Keratinocyte (primary cell): Measurements from ENCODE around the gene KCNJ14. TPM values are rescaled to one million over a fixed set of nuclear protein-coding genes. Genes with fewer than 3 reads are reported as not detected.

Source experiments
- DNase-seq: peaks from one replicate; pipeline ENCODE4 v3.0.0-alpha.2; 2011; ENCODE audit warnings: low read depth, missing footprints, low spot score
- FAIRE-seq: peaks from 2 replicates; lab custom pipeline; 2011; peaks lifted over from hg19 to GRCh38; lab: Jason Lieb, UNC
- H2AFZ ChIP-seq: 2 replicates; pipeline ENCODE4 v1.6.0; 2012; ENCODE audit warnings: low read length, control low read depth, inconsistent platforms; ENCODE audit not compliant: control insufficient read depth
- H3K27ac ChIP-seq: 2 replicates; pipeline ENCODE4 v1.5.1; 2011; ENCODE audit warnings: low read length; ENCODE audit not compliant: control insufficient read depth, insufficient read depth
- H3K27me3 ChIP-seq: 3 replicates; pipeline ENCODE4 v1.6.0; 2011; ENCODE audit warnings: low read length; ENCODE audit not compliant: control insufficient read depth, insufficient read depth; ENCODE audit errors: extremely low read depth
- H3K36me3 ChIP-seq, 2 experiments: 2 replicates in 1 of 2; 3 replicates in 1 of 2; pipeline ENCODE4 v1.5.1; 2011; ENCODE audit warnings: low read length in 2 of 2, mild to moderate bottlenecking in 1 of 2; ENCODE audit not compliant: control insufficient read depth in 2 of 2, insufficient read depth in 2 of 2; ENCODE audit errors: extremely low read depth in 1 of 2
- H3K4me1 ChIP-seq: 3 replicates; pipeline ENCODE4 v1.5.1; 2011; ENCODE audit warnings: low read length; ENCODE audit not compliant: control insufficient read depth, insufficient read depth; ENCODE audit errors: extremely low read depth
- H3K4me2 ChIP-seq: 3 replicates; pipeline ENCODE4 v1.6.0; 2011; ENCODE audit warnings: low read depth, low read length; ENCODE audit not compliant: control insufficient read depth, insufficient read depth; ENCODE audit errors: extremely low read depth
- H3K4me3 ChIP-seq, 3 experiments: fragments of 200-600 bp in 1 of 3; sonication (generic) in 1 of 3; 2 replicates in 2 of 3; 3 replicates in 1 of 3; pipeline ENCODE4 v1.5.1; 2011 to 2016; ENCODE audit warnings: low read length in 3 of 3, mild to moderate bottlenecking in 3 of 3, control low read depth in 2 of 3, inconsistent platforms in 1 of 3, low read depth in 1 of 3, mixed read lengths in 1 of 3, mixed run types in 1 of 3, moderate library complexity in 1 of 3; ENCODE audit not compliant: control insufficient read depth in 2 of 3, insufficient read depth in 2 of 3; ENCODE audit errors: extremely low read depth in 1 of 3
- H3K79me2 ChIP-seq: 2 replicates; pipeline ENCODE4 v1.6.0; 2012; ENCODE audit warnings: low read length; ENCODE audit not compliant: control insufficient read depth, insufficient read depth
- H3K9ac ChIP-seq: 3 replicates; pipeline ENCODE4 v1.6.0; 2011; ENCODE audit warnings: low read length; ENCODE audit not compliant: control insufficient read depth, insufficient read depth; ENCODE audit errors: extremely low read depth
- H3K9me1 ChIP-seq: 3 replicates; pipeline ENCODE4 v1.6.0; 2011; ENCODE audit warnings: low read length; ENCODE audit not compliant: control insufficient read depth, insufficient read depth; ENCODE audit errors: extremely low read depth
- H3K9me3 ChIP-seq: 2 replicates; pipeline ENCODE4 v1.5.1; 2012; ENCODE audit warnings: low read depth, low read length; ENCODE audit not compliant: control insufficient read depth
- H4K20me1 ChIP-seq: 3 replicates; pipeline ENCODE4 v1.6.0; 2011; ENCODE audit warnings: low read length; ENCODE audit not compliant: control insufficient read depth, insufficient read depth; ENCODE audit errors: extremely low read depth
- EZH2 ChIP-seq: IDR thresholded peaks from one replicate; pipeline ENCODE4 v1.6.1; 2012; ENCODE audit warnings: inconsistent platforms, mild to moderate bottlenecking, low read length, moderate library complexity
- dilution Hi-C: fragments of 300-500 bp; cut with MboI; formaldehyde crosslinking; loops from one replicate; pipeline ENCODE4 v1.7.0; 2020; ENCODE audit warnings: low sequenced_read_pairs; ENCODE audit not compliant: extremely low pct_ligation_motif_present
- polyA plus RNA-seq, 5 experiments: library from polyadenylated mRNA; depleted of rRNA in 3 of 5; stranded (reverse) in 3 of 5; stranded (forward) in 1 of 5; unstranded in 1 of 5; fragments of >200 nt; gene quantifications; 1 replicate in 1 of 5; 2 replicates in 3 of 5; 3 replicates in 1 of 5; pipeline versions ENCODE4 v1.2.1 to v1.2.3, GENCODE V29; 2011 to 2012; ENCODE audit warnings: missing spikeins in 2 of 5, low read depth in 1 of 5, low replicate concordance in 1 of 5
- TF ChIP-seq, protein P1 (sequence below), 3 experiments: IDR thresholded peaks in 1 of 3; conservative IDR thresholded peaks in 1 of 3; optimal IDR thresholded peaks in 1 of 3; 2 replicates in 2 of 3; 3 replicates in 1 of 3; pipeline versions ENCODE3 to v1.5.1; 2011; ENCODE audit warnings: low read length in 3 of 3, mild to moderate bottlenecking in 3 of 3, moderate library complexity in 2 of 3, control low read depth in 1 of 3, inconsistent platforms in 1 of 3; ENCODE audit not compliant: insufficient read depth in 2 of 3; ENCODE audit errors: extremely low read depth in 1 of 3

Gene KCNJ14
- polyA plus RNA-seq, 1 donor (not counting 4 experiments of a cell fraction or from before 2014, with no cell fraction given), result 0.39 TPM

DNA sequence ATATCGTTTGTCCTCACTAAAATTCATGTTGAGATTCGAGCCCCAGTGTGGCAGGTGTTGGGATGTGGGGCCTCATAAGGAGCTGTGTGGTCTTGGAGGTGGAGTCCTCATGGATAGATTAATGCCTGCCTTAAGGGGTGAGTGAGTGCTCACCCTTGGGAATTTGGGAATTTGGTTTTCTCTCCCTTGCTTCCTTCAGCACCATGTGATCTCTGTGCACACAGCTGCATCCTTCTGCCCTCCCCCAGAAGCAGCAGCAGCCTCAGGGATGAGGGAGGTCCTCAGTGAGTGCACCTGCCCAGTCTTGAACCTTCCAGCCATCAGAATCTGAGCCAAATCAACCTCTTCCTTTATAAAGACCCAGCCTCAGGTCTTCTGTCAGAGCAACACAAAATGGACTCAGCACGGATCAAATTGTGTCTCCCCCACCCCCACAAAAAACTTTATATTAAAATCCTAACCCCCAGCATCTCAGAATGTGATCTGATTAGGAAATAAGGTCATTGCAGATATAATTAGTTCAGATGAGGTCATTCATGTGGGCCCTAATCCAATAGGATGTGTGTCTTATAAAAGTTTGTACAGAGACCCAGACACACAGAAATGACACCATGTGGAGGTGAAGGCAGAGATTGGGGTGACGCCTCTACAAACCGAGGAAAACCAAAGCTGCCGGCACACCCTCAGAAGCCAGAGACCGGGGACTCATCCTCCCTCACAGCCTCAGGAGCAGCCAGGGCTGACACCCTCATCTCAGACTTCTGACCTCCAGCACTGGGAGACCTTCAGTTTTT, 26.7 kb downstream of the KCNJ14 start:
- FAIRE-seq (no peak), DNase-seq (no peak)
- Histone ChIP-seq H3K4me3 (no peak overlapping the region), H2AFZ (no peak overlapping the region), H3K9me3 (no peaks in the 10 kb centered on the region), H3K79me2 (no peaks in the 10 kb centered on the region), H3K27me3 (no peaks in the 10 kb centered on the region), H3K9me1 (no peaks in the 10 kb centered on the region), H3K36me3 (peaks cover 8 to 16% of the 10 kb centered on the region in 2 experiments), H3K4me2 (no peak overlapping the region), H4K20me1 (no peaks in the 10 kb centered on the region), H3K4me1 (peaks cover 29% of the 10 kb centered on the region), H3K27ac (no peak overlapping the region), H3K9ac (no peak overlapping the region)
- no peak for TF ChIP-seq EZH2
- TF ChIP-seq, protein P1, sequence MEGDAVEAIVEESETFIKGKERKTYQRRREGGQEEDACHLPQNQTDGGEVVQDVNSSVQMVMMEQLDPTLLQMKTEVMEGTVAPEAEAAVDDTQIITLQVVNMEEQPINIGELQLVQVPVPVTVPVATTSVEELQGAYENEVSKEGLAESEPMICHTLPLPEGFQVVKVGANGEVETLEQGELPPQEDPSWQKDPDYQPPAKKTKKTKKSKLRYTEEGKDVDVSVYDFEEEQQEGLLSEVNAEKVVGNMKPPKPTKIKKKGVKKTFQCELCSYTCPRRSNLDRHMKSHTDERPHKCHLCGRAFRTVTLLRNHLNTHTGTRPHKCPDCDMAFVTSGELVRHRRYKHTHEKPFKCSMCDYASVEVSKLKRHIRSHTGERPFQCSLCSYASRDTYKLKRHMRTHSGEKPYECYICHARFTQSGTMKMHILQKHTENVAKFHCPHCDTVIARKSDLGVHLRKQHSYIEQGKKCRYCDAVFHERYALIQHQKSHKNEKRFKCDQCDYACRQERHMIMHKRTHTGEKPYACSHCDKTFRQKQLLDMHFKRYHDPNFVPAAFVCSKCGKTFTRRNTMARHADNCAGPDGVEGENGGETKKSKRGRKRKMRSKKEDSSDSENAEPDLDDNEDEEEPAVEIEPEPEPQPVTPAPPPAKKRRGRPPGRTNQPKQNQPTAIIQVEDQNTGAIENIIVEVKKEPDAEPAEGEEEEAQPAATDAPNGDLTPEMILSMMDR (optimal IDR thresholded peaks at IDR 0.05 in 1 of 3, IDR thresholded peaks at IDR 0.05 in 1 of 3, conservative IDR thresholded peaks at IDR 0.05 in 1 of 3; ENCODE audit: extremely low read depth in 1 of 3, insufficient read depth in 2 of 3, low read length in 3 of 3), result no peak
- dilution Hi-C loops, result no loop called here

DNA sequence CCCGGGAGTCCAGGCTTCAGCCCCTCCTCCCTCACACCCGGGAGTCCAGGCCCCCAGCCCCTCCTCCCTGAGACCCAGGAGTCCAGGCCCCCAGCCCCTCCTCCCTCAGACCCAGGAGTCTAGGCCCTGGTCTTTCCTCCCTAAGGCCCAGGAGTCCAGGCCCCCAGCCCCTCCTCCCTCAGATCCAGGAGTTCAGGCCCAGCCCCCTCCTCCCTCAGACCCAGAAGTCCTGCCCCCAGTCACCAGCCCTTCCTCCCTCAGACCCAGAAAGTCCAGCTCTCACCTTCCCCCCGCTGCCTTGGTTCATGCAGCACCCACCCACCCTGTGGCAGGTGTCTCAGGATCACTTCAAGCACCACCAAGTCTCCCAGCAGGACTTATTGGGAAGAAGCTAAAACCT, 27.9 kb downstream of the KCNJ14 start:
- H3K36me3 ChIP-seq, result peaks cover 5 to 12% of the 10 kb centered on the region in 2 experiments
- no peaks in the 10 kb centered on the region for H3K9me3 ChIP-seq
- FAIRE-seq, result no peak
- no peak overlapping the region for H2AFZ ChIP-seq
- no peak overlapping the region for H3K4me2 ChIP-seq
- dilution Hi-C loops, result no loop called here
- no peak for DNase-seq
- H4K20me1 ChIP-seq, result no peaks in the 10 kb centered on the region
- H3K27me3 ChIP-seq, result no peaks in the 10 kb centered on the region
- TF ChIP-seq, protein P1 (optimal IDR thresholded peaks at IDR 0.05 in 1 of 3, IDR thresholded peaks at IDR 0.05 in 1 of 3, conservative IDR thresholded peaks at IDR 0.05 in 1 of 3; ENCODE audit: extremely low read depth in 1 of 3, insufficient read depth in 2 of 3, low read length in 3 of 3), result no peak
- no peak for TF ChIP-seq EZH2
- H3K4me3 ChIP-seq, result no peak overlapping the region
- peaks cover 1% of the 10 kb centered on the region for H3K9me1 ChIP-seq
- H3K27ac ChIP-seq, result no peak overlapping the region
- no peak overlapping the region for H3K9ac ChIP-seq
- H3K79me2 ChIP-seq, result no peaks in the 10 kb centered on the region
- peaks cover 41% of the 10 kb centered on the region for H3K4me1 ChIP-seq
